ENCODE results near the gene CIAPIN1.

The CIAPIN1 gene

GRCh38 chr16:57476546-57477410 is 29.6 kb upstream of the CIAPIN1 start:
- DNase-seq (ENCODE audit: low read depth in 2 of 2, low spot score in 1 of 2): no peak

GRCh38 chr16:57475711-57476339 is 28.6 kb upstream of the CIAPIN1 start:
- peak; percentile 43 to 44 for DNase-seq (ENCODE audit: low read depth in 2 of 2, low spot score in 1 of 2)

- DNase-seq (ENCODE audit: low read depth in 2 of 2, low spot score in 1 of 2): no peak
Measured at GRCh38 chr16:57474671-57475661, 27.8 kb upstream of the CIAPIN1 start.

GRCh38 chr16:57473906-57474305 is 26.7 kb upstream of the CIAPIN1 start:
- DNase-seq (ENCODE audit: low read depth in 2 of 2, low spot score in 1 of 2): no peak

- DNase-seq (ENCODE audit: low read depth in 2 of 2, low spot score in 1 of 2): no peak
Measured at GRCh38 chr16:57473176-57473840, 26.1 kb upstream of the CIAPIN1 start.

GRCh38 chr16:57472665-57473060 is 25.5 kb upstream of the CIAPIN1 start:
- no peak for DNase-seq (ENCODE audit: low read depth in 2 of 2, low spot score in 1 of 2)

- DNase-seq (ENCODE audit: low read depth in 2 of 2, low spot score in 1 of 2): no peak
Measured at GRCh38 chr16:57471852-57472664, 24.9 kb upstream of the CIAPIN1 start.

GRCh38 chr16:57471209-57471608 is 24.0 kb upstream of the CIAPIN1 start:
- DNase-seq (ENCODE audit: low read depth in 2 of 2, low spot score in 1 of 2): no peak

- DNase-seq (ENCODE audit: low read depth in 2 of 2, low spot score in 1 of 2): no peak
Measured at GRCh38 chr16:57470711-57471110, 23.5 kb upstream of the CIAPIN1 start.

- DNase-seq (ENCODE audit: low read depth in 2 of 2, low spot score in 1 of 2): no peak
Measured at GRCh38 chr16:57469917-57470470, 22.8 kb upstream of the CIAPIN1 start.

- no peak for DNase-seq (ENCODE audit: low read depth in 2 of 2, low spot score in 1 of 2)
Measured at GRCh38 chr16:57469046-57469445, 21.9 kb upstream of the CIAPIN1 start.

- no peak for DNase-seq (ENCODE audit: low read depth in 2 of 2, low spot score in 1 of 2)
Measured at GRCh38 chr16:57468346-57468745, 21.2 kb upstream of the CIAPIN1 start.

- DNase-seq (ENCODE audit: low read depth in 2 of 2, low spot score in 1 of 2): no peak
Measured at GRCh38 chr16:57464523-57464922, 17.3 kb upstream of the CIAPIN1 start.

GRCh38 chr16:57462978-57463362 is 15.8 kb upstream of the CIAPIN1 start:
- no peak for DNase-seq (ENCODE audit: low read depth in 2 of 2, low spot score in 1 of 2)

GRCh38 chr16:57462209-57462977 is 15.2 kb upstream of the CIAPIN1 start, which contains the start of gene POLR2C:
Gene POLR2C (plus strand): TSS chr16:57462679. CDS start chr16:57462725, 46 bp downstream.
- DNase-seq (ENCODE audit: low read depth in 2 of 2, low spot score in 1 of 2): peak; percentile 84 to 93

GRCh38 chr16:57452021-57452420 is 4.8 kb upstream of the CIAPIN1 start:
- no peak for DNase-seq (ENCODE audit: low read depth in 2 of 2, low spot score in 1 of 2)

- DNase-seq (ENCODE audit: low read depth in 2 of 2, low spot score in 1 of 2): peak in 1 of 2 donors; percentile 2
Measured at GRCh38 chr16:57446531-57447185, 527 bp downstream of the CIAPIN1 start.

GRCh38 chr16:57445510-57445909 is 1.7 kb downstream of the CIAPIN1 start:
- no peak for DNase-seq (ENCODE audit: low read depth in 2 of 2, low spot score in 1 of 2)

Data from stimulated activated CD8-positive, alpha-beta memory T cell treated with anti-CD3 and anti-CD28 coated beads, Interleukin-4, amount 100 ng/mL, for 1 hour (primary cell).